GM12878 (cell line): ENCODE data around the gene GPAT3.

ENCODE experiments used
- EZH2 ChIP-seq: IDR thresholded peaks from 2 replicates; pipeline ENCODE4 v1.6.1; 2012; ENCODE audit warnings: low read depth, mild to moderate bottlenecking, control low read depth, inconsistent platforms, low read length, borderline replicate concordance; ENCODE audit not compliant: control insufficient read depth
- KDM1A ChIP-seq: fragments of 200-600 bp; sonication (generic); IDR thresholded peaks from 2 replicates; pipeline ENCODE4 v1.6.1; 2016; ENCODE audit warnings: borderline replicate concordance
- NFYB ChIP-seq: IDR thresholded peaks from 2 replicates; pipeline ENCODE4 v1.6.1; 2011; ENCODE audit warnings: low read depth, mild to moderate bottlenecking, low read length, improper control_type of control experiment, moderate library complexity; ENCODE audit not compliant: insufficient read depth
- NR2C2 ChIP-seq: IDR thresholded peaks from 2 replicates; pipeline ENCODE4 v1.6.1; 2011; ENCODE audit warnings: borderline replicate concordance, low read depth; ENCODE audit not compliant: control insufficient read depth, insufficient read length
- POLR2A ChIP-seq: IDR thresholded peaks from 2 replicates; pipeline ENCODE4 v1.6.1; 2011; ENCODE audit warnings: low read depth, mild to moderate bottlenecking, low read length
- YY1 ChIP-seq: IDR thresholded peaks from 2 replicates; pipeline ENCODE4 v1.6.1; 2011; ENCODE audit warnings: low read depth, mild to moderate bottlenecking, low read length

DNA sequence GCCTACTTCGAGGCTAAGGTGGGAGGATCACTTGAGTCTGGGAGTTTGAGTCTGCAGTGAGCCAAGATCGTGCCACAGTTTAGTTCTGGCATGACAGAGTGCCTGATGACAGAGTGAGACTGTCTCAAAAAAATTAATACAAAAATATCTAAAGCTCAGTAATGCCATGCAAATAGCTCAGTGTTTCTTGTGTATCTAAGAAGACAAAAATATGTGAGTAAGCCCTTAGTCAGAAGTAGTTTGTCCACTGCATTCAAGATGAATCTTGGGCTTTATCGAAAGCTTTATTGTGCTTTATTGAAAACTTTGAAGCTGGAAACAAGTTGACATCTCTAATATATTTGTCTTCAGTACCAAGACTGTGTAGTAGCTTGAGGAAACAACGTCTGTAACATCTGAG lies 115.9 kb downstream of the GPAT3 start:
- TF ChIP-seq NFYB (no peak), YY1 (no peak), KDM1A (no peak), POLR2A (no peak), NR2C2 (no peak), EZH2 (no peak)
